ENCODE measurements around the gene UNCX.

DNA sequence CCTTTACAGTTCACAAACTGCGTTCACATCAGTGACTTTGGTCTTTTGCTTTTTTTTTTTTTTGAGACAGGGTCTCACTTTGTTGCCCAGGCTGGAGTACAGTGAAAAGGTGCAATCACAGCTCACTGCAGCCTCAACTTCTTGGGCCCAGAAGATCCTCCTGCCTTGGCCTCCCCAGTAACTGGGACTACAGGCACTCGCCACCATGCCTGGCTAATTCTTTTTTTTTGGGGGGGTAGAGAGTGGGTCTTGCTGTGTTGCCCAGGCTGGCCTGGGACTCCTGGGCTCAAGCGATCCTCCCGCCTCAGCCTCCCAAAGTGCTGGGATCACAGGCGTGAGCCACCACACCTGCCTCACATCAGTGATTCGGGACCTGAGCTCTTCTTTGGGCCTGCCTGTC, 35.7 kb upstream of the UNCX start:
- TF ChIP-seq, protein P1, sequence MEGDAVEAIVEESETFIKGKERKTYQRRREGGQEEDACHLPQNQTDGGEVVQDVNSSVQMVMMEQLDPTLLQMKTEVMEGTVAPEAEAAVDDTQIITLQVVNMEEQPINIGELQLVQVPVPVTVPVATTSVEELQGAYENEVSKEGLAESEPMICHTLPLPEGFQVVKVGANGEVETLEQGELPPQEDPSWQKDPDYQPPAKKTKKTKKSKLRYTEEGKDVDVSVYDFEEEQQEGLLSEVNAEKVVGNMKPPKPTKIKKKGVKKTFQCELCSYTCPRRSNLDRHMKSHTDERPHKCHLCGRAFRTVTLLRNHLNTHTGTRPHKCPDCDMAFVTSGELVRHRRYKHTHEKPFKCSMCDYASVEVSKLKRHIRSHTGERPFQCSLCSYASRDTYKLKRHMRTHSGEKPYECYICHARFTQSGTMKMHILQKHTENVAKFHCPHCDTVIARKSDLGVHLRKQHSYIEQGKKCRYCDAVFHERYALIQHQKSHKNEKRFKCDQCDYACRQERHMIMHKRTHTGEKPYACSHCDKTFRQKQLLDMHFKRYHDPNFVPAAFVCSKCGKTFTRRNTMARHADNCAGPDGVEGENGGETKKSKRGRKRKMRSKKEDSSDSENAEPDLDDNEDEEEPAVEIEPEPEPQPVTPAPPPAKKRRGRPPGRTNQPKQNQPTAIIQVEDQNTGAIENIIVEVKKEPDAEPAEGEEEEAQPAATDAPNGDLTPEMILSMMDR (conservative IDR thresholded peaks at IDR 0.05; ENCODE audit: low read depth, low read length) = no peak
- no peak for TF ChIP-seq FOS (IDR thresholded peaks at IDR 0.05; ENCODE audit: low read depth, low read length)
- no peak for TF ChIP-seq POLR2A (IDR thresholded peaks at IDR 0.05; ENCODE audit: low read depth, low read length)
- no peak for TF ChIP-seq SMC3 (IDR thresholded peaks at IDR 0.05; ENCODE audit: low read depth, low read length)
- TF ChIP-seq RAD21 (IDR thresholded peaks at IDR 0.05; ENCODE audit: low read length) = no peak
- TF ChIP-seq CEBPB (IDR thresholded peaks at IDR 0.05; ENCODE audit: low read depth, low read length) = no peak
- TF ChIP-seq RFX5 (IDR thresholded peaks at IDR 0.05; ENCODE audit: low read depth, low read length) = no peak

Data from IMR-90 (cell line).